Progenitor cell of endocrine pancreas (in vitro differentiated cells): ENCODE data around the gene GFER. TPM values are rescaled to one million over a fixed set of nuclear protein-coding genes. Genes with fewer than 3 reads are reported as not detected.
"Not testable (repeated sequence)": the region's sequence is repeated elsewhere in the genome, so short reads cannot be mapped to it uniquely, and the experiment has no call there.

Source experiments
- DNase-seq: peaks from one replicate; pipeline ENCODE4 v3.0.0; 2021; ENCODE audit warnings: low spot score; ENCODE audit not compliant: unreplicated experiment
- H3K27ac Mint-ChIP-seq: 2 replicates; pipeline ENCODE4 v1.8.0; 2021; ENCODE audit warnings: mild to moderate bottlenecking, moderate library complexity, mixed read lengths
- H3K27me3 Mint-ChIP-seq: 2 replicates; pipeline ENCODE4 v1.8.0; 2021; ENCODE audit warnings: mixed read lengths
- H3K36me3 Mint-ChIP-seq: 2 replicates; pipeline ENCODE4 v1.8.0; 2022; ENCODE audit warnings: mixed read lengths; ENCODE audit not compliant: insufficient read depth
- H3K4me1 Mint-ChIP-seq: 2 replicates; pipeline ENCODE4 v1.8.0; 2021; ENCODE audit warnings: low read depth, mixed read lengths
- H3K4me3 Mint-ChIP-seq: 2 replicates; pipeline ENCODE4 v1.8.0; 2021; ENCODE audit warnings: low read depth, mild to moderate bottlenecking, moderate library complexity, mixed read lengths
- H3K9me3 Mint-ChIP-seq: 2 replicates; pipeline ENCODE4 v1.8.0; 2021; ENCODE audit warnings: low read depth, mixed read lengths
- long read RNA-seq: library from polyadenylated mRNA; unstranded; transcript quantifications from one replicate; pipeline ENCODE4 v2.0.0, GENCODE V29; 2020
- total RNA-seq: library from RNA; stranded (reverse); gene quantifications from 2 replicates; pipeline ENCODE4 v1.2.1, GENCODE V29; 2021
- TF ChIP-seq, protein P1 (sequence below): fragments of 200-600 bp; sonication (generic); IDR thresholded peaks from one replicate; pipeline ENCODE4 v1.5.0; 2021; ENCODE audit warnings: antibody characterized with exemption, mild to moderate bottlenecking; ENCODE audit not compliant: unreplicated experiment

The GFER gene
- total RNA-seq: 27.1 and 32.9 TPM in 2 replicates
- long read RNA-seq: 0 reads

DNA sequence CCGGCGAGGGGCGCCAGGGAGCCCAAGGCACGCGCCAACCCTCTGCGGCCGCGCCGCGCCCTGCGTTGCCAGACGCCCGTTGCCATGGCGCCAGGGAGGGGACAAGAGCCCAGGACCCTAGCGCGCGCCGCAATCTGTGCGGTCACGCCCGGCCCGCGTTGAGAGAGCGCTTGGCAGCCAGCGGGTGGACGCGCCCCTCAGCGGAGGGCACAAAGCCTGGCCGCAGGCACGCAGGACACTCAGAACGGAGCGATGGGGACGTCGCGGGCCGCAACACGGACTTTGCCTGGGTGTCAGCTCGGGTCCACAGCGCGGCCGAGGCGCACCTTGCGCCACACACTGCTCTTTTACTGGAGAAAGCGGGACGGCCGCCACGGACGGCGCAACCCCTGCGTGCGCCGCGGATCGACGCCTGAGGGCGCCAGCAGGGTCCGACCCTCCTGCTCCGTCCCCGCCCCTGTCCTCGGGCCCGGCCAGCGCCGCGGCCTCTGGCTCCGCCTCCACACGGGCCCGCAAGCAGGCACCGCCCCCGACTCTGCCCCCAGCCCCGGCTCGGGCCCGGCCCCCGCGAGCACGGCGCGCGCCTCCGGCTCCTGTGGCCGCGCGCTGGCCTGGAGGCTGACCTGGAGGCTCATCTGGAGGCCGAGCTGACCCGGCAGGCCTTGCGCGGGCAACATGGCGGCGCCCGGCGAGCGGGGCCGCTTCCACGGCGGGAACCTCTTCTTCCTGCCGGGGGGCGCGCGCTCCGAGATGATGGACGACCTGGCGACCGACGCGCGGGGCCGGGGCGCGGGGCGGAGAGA is at the start of gene GFER:
Gene GFER, plus strand, starts transcription at position 650 of the 803 bp plus-strand sequence. Its CDS starts 26 bp downstream, at position 676.
- peak; percentile 88 for DNase-seq
- TF ChIP-seq, protein P1, sequence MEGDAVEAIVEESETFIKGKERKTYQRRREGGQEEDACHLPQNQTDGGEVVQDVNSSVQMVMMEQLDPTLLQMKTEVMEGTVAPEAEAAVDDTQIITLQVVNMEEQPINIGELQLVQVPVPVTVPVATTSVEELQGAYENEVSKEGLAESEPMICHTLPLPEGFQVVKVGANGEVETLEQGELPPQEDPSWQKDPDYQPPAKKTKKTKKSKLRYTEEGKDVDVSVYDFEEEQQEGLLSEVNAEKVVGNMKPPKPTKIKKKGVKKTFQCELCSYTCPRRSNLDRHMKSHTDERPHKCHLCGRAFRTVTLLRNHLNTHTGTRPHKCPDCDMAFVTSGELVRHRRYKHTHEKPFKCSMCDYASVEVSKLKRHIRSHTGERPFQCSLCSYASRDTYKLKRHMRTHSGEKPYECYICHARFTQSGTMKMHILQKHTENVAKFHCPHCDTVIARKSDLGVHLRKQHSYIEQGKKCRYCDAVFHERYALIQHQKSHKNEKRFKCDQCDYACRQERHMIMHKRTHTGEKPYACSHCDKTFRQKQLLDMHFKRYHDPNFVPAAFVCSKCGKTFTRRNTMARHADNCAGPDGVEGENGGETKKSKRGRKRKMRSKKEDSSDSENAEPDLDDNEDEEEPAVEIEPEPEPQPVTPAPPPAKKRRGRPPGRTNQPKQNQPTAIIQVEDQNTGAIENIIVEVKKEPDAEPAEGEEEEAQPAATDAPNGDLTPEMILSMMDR: peak; percentile 47
- Mint-ChIP-seq H3K4me3 (peak within 1 kb of the TSS; percentile 83), H3K27me3 (peaks cover 44% of the 10 kb centered on the region), H3K4me1 (peaks cover 11% of the 10 kb centered on the region), H3K36me3 (peaks cover 2% of the 10 kb centered on the region), H3K27ac (peak within 1 kb of the TSS; percentile 95), H3K9me3 (no peaks in the 10 kb centered on the region)

DNA sequence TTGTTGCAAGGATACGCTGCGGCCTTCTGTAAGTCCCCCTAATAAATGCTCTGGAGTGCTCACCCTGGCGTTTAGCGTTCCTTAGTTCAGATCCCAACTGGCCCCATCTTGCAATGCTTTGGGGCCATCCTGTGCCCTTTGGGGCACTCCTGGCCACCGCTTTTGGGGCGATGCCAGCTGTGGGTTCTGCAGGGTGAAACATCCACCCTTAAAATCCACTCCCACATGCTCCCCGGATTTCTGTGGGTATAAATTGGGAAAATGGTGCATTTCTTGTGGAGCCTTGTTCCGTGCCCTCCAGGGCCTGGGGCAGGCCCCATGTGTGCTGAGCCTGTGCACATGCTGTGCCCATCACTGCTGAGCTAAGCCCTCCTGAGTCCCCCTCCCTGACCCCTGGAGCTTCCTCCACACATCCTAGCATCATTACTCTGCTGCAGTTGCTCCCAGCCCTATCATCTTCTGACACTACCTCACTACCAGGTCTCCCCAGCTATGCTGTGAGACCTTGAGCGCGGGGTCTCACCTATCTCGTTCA is 47.0 kb upstream of the GFER start:
- Mint-ChIP-seq H3K27me3 (peaks cover 2% of the 10 kb centered on the region), H3K4me1 (peaks cover 2% of the 10 kb centered on the region), H3K27ac (no peak overlapping the region), H3K36me3 (peaks cover 2% of the 10 kb centered on the region), H3K4me3 (no peak overlapping the region), H3K9me3 (no peaks in the 10 kb centered on the region)
- TF ChIP-seq, protein P1: no peak
- DNase-seq: no peak

DNA sequence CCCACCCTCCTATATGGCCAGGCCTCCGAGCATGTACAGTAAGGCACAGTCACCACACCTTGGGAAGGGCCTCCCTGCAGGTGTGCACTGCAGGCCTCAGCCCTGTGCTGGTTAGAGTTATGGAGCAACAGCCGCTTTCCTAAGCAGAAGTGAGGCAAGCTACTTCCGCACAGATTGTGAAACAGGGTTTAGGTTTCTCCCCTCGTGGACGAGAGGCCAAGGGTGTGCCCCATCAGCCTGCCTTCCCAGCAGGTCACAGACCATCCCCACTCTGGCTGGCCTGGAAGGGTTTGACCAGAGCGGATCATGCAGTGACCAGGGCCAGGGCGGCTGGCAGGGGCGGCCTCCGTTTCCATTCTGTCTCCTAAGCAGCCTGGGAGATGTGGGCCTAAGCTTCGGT is 45.7 kb upstream of the GFER start:
- H3K9me3 Mint-ChIP-seq: no peaks in the 10 kb centered on the region
- H3K27me3 Mint-ChIP-seq: peaks cover 2% of the 10 kb centered on the region
- no peak overlapping the region for H3K4me3 Mint-ChIP-seq
- H3K4me1 Mint-ChIP-seq: peaks cover 2% of the 10 kb centered on the region
- TF ChIP-seq, protein P1: no peak
- H3K27ac Mint-ChIP-seq: no peak overlapping the region
- DNase-seq: no peak
- H3K36me3 Mint-ChIP-seq: peaks cover 2% of the 10 kb centered on the region

DNA sequence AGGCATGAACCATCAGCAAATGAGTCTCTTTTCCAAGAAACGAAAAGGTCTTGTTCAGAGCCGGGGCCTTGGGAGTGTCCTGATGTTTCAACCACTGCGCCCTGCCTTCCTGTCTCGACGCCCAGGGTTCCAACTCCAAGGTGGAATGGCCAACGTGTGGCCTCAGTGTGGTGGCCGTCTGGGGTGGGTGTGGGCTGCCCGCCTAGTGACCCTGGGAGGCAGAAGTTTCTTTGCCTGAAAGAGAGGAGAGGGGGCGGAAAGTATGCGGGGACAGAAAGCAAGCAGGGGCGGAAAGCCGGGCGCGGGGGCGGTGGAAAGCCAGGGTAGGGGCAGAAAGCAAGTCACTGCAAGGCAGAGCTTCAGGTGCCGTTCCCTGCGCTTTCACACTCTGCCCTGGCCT is 45.1 kb upstream of the GFER start:
- Mint-ChIP-seq H3K27me3 (no peaks in the 10 kb centered on the region), H3K9me3 (no peaks in the 10 kb centered on the region), H3K27ac (no peak overlapping the region), H3K4me3 (no peak overlapping the region), H3K36me3 (peaks cover 1% of the 10 kb centered on the region), H3K4me1 (peaks cover 2% of the 10 kb centered on the region)
- no peak for DNase-seq
- TF ChIP-seq, protein P1: no peak

DNA sequence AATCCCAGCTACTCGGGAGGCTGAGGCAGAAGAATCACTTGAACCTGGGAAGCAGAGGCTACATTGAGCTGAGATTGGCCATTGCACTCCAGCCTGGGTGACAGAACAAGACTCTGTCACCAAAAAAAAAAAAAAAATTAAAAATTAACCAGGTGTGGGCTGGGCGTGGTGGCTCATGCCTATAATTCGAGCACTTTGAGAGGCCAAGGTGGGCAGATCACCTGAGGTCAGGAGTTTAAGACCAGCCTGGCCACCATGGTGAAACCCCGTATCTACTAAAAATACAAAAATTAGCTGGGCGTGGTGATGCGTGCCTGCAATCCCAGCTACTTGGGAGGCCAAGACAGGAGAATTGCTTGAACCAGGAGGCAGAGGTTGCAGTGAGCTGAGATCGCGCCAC is 44.2 kb upstream of the GFER start:
- H3K9me3 Mint-ChIP-seq, H3K27me3 Mint-ChIP-seq, H3K36me3 Mint-ChIP-seq, H3K4me3 Mint-ChIP-seq, H3K4me1 Mint-ChIP-seq, H3K27ac Mint-ChIP-seq, DNase-seq: not testable (repeated sequence)
